Right lobe of liver (tissue), 6 donors: ENCODE measurements around the gene MDFIC. TPM values are rescaled to one million over a fixed set of nuclear protein-coding genes. Genes with fewer than 3 reads are reported as not detected.
"Not testable (repeated sequence)": the region's sequence is repeated elsewhere in the genome, so short reads cannot be mapped to it uniquely, and the experiment has no call there.

ENCODE experiments used
- ATAC-seq, 4 donors: fragments of 200-7000 bp; cut with Tn5 transposase; one replicate each; pipeline ENCODE4 v1.9.1; 2020; ENCODE audit warnings: mild to moderate bottlenecking in 4 of 4, moderate library complexity in 4 of 4
- DNase-seq, 3 donors: peaks; one replicate each; pipeline ENCODE4 v3.0.0-alpha.2; 2020
- H3K27ac ChIP-seq, 3 donors: fragments of 200-600 bp; one replicate each; pipeline ENCODE4 v1.8.0; 2022
- H3K27me3 ChIP-seq, 2 donors: fragments of 200-600 bp; one replicate each; pipeline ENCODE4 v1.8.0; 2022
- H3K36me3 ChIP-seq, 4 donors: fragments of 200-600 bp; sonication (generic) in 1 of 4; one replicate each; pipeline versions ENCODE4 v1.5.1 to v1.8.0; 2017 to 2022; ENCODE audit warnings: control low read depth in 1 of 4
- H3K4me1 ChIP-seq, 4 donors: fragments of 200-600 bp; sonication (generic) in 1 of 4; one replicate each; pipeline versions ENCODE4 v1.5.1 to v1.8.0; 2017 to 2022; ENCODE audit warnings: control low read depth in 1 of 4
- H3K4me3 ChIP-seq, 3 donors: fragments of 200-600 bp; one replicate each; pipeline ENCODE4 v1.8.0; 2022
- H3K9me3 ChIP-seq, 4 donors: fragments of 200-600 bp; sonication (generic) in 1 of 4; one replicate each; pipeline versions ENCODE4 v1.5.1 to v1.8.0; 2017 to 2022; ENCODE audit warnings: control low read depth in 1 of 4
- CTCF ChIP-seq, 4 donors: fragments of 200-600 bp in 3 of 4; fragments of 450-650 bp in 1 of 4; IDR thresholded peaks; one replicate each; pipeline versions ENCODE4 v1.5.1 to v1.8.0; 2016 to 2022; ENCODE audit warnings: antibody characterized with exemption in 4 of 4, mild to moderate bottlenecking in 2 of 4
- POLR2A ChIP-seq: fragments of 450-650 bp; IDR thresholded peaks from one replicate; pipeline ENCODE4 v1.6.1; 2017; ENCODE audit warnings: antibody characterized with exemption, mild to moderate bottlenecking
- WGBS: methylation state at CpG from one replicate; pipeline ENCODE4 v1.1.6; 2018; ENCODE audit warnings: low coverage, low lambda C conversion rate; ENCODE audit not compliant: insufficient coverage; ENCODE audit errors: missing lambda C conversion rate; 5-methylcytosine and 5-hydroxymethylcytosine counted together
- intact Hi-C, 2 donors: fragments of 100-400 bp; cut with DNase I; formaldehyde crosslinking; loops; one replicate each; pipeline versions ENCODE4 v1.11.2 to v1.14.1; 2022
- total RNA-seq, 6 experiments: library from RNA; depleted of rRNA in 2 of 6; stranded (reverse); fragments of >200 nt in 2 of 6; fragmentation: NEBNext Ultra II Directional in 3 of 6; extraction: Animal tissue kit (Norgen Biotek cat#: 25700) in 3 of 6; gene quantifications; one replicate each; pipeline versions ENCODE4 v1.1.0 to v1.2.4, GENCODE V29; 2016 to 2023
- donor health status: DM: no; HTN: yes; CAD: no.
- donor health status: DM: no; HTN: no; CAD: no.
- donor health status: DM: no; HTN: no; CAD: no.
- donor health status: DM: no; HTN: yes; CAD: no.
- donor health status: DM: no; HTN: yes; CAD: no.

The MDFIC gene
- total RNA-seq, 6 experiments from 2014 or later: 7.5 to 20.7 (median 13.4) TPM

GRCh38 chr7:114886241-114886640 is 35.7 kb upstream of the MDFIC start:
- DNase-seq (no peak), ATAC-seq (no peak)
- Histone ChIP-seq H3K27me3 (no peaks in the 10 kb centered on the region), H3K4me1 (no peaks in the 10 kb centered on the region), H3K36me3 (no peaks in the 10 kb centered on the region), H3K9me3 (no peaks in the 10 kb centered on the region), H3K4me3 (no peak overlapping the region), H3K27ac (no peak overlapping the region)
- TF ChIP-seq POLR2A (no peak), CTCF (IDR thresholded peaks at IDR 0.05) (no peak)
- intact Hi-C loops: no loop called here
- 50% methylated on average over 2 of the region's 2 CpGs for WGBS

- H3K4me3 ChIP-seq, H3K27me3 ChIP-seq, DNase-seq, H3K9me3 ChIP-seq, intact Hi-C loops, ATAC-seq, H3K27ac ChIP-seq, H3K4me1 ChIP-seq, H3K36me3 ChIP-seq: not testable (repeated sequence)
- 92% methylated on average over 3 of the region's 3 CpGs for WGBS
Measured at GRCh38 chr7:114889116-114889515, 32.8 kb upstream of the MDFIC start.

GRCh38 chr7:114889646-114890285 is 32.1 kb upstream of the MDFIC start:
- Histone ChIP-seq H3K27ac (no peak overlapping the region), H3K4me1 (no peaks in the 10 kb centered on the region), H3K9me3 (no peaks in the 10 kb centered on the region), H3K27me3 (no peaks in the 10 kb centered on the region), H3K36me3 (no peaks in the 10 kb centered on the region), H3K4me3 (no peak overlapping the region)
- intact Hi-C loops: no loop called here
- DNase-seq: no peak
- WGBS: 53% methylated on average over 3 of the region's 3 CpGs
- TF ChIP-seq POLR2A (no peak), CTCF (IDR thresholded peaks at IDR 0.05) (no peak)
- ATAC-seq: peak in 1 of 4 donors; percentile 77

- no peak overlapping the region for H3K4me3 ChIP-seq
- H3K9me3 ChIP-seq: no peaks in the 10 kb centered on the region
- WGBS: 78% methylated on average over 4 of the region's 4 CpGs
- no peak for DNase-seq
- H3K27me3 ChIP-seq: no peaks in the 10 kb centered on the region
- intact Hi-C loops: no loop called here
- H3K27ac ChIP-seq: no peak overlapping the region
- no peaks in the 10 kb centered on the region for H3K36me3 ChIP-seq
- ATAC-seq: no peak
- no peak for TF ChIP-seq CTCF (IDR thresholded peaks at IDR 0.05)
- TF ChIP-seq POLR2A: no peak
- no peaks in the 10 kb centered on the region for H3K4me1 ChIP-seq
Measured at GRCh38 chr7:114890561-114890960, 31.3 kb upstream of the MDFIC start.

GRCh38 chr7:114900127-114900526 is 21.8 kb upstream of the MDFIC start:
- DNase-seq (no peak), ATAC-seq (no peak)
- H3K4me1 ChIP-seq: no peaks in the 10 kb centered on the region
- no peak overlapping the region for H3K27ac ChIP-seq
- intact Hi-C loops: no loop called here
- H3K36me3 ChIP-seq: no peaks in the 10 kb centered on the region
- no peaks in the 10 kb centered on the region for H3K9me3 ChIP-seq
- TF ChIP-seq POLR2A (no peak), CTCF (IDR thresholded peaks at IDR 0.05) (no peak)
- 89% methylated on average over 1 of the region's 1 CpG for WGBS
- H3K4me3 ChIP-seq: no peak overlapping the region
- no peaks in the 10 kb centered on the region for H3K27me3 ChIP-seq
